ENCODE results near the gene PTPRM. TPM values are rescaled to one million over a fixed set of nuclear protein-coding genes. Genes with fewer than 3 reads are reported as not detected.

The PTPRM gene
- polyA plus RNA-seq, 1 experiment: 81.1 TPM

GRCh38 chr18:8130096-8130495, 563.0 kb downstream of the PTPRM start:
- Histone ChIP-seq H3K9me3 (ENCODE audit: control insufficient read depth, insufficient read depth, low read length) (no peaks in the 10 kb centered on the region), H3K27me3 (ENCODE audit: control insufficient read depth, insufficient read depth, low read length) (no peaks in the 10 kb centered on the region), H3K4me3 (ENCODE audit: low read depth, low read length) (no peak overlapping the region), H3K27ac (ENCODE audit: low read depth, low read length) (no peak overlapping the region)
- ChIA-PET CTCF (no interaction called here), POLR2A (no interaction called here)
- no peak for DNase-seq (ENCODE audit: low read depth, low spot score)
- TF ChIP-seq, protein P1, sequence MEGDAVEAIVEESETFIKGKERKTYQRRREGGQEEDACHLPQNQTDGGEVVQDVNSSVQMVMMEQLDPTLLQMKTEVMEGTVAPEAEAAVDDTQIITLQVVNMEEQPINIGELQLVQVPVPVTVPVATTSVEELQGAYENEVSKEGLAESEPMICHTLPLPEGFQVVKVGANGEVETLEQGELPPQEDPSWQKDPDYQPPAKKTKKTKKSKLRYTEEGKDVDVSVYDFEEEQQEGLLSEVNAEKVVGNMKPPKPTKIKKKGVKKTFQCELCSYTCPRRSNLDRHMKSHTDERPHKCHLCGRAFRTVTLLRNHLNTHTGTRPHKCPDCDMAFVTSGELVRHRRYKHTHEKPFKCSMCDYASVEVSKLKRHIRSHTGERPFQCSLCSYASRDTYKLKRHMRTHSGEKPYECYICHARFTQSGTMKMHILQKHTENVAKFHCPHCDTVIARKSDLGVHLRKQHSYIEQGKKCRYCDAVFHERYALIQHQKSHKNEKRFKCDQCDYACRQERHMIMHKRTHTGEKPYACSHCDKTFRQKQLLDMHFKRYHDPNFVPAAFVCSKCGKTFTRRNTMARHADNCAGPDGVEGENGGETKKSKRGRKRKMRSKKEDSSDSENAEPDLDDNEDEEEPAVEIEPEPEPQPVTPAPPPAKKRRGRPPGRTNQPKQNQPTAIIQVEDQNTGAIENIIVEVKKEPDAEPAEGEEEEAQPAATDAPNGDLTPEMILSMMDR (IDR thresholded peaks at IDR 0.05; ENCODE audit: low read depth, low read length): no peak

- TF ChIP-seq, protein P1 (IDR thresholded peaks at IDR 0.05; ENCODE audit: low read depth, low read length): no peak
- DNase-seq (ENCODE audit: low read depth, low spot score): no peak
- ChIA-PET CTCF (no interaction called here), POLR2A (no interaction called here)
- Histone ChIP-seq H3K27me3 (ENCODE audit: control insufficient read depth, insufficient read depth, low read length) (no peaks in the 10 kb centered on the region), H3K27ac (ENCODE audit: low read depth, low read length) (no peak overlapping the region), H3K4me3 (ENCODE audit: low read depth, low read length) (no peak overlapping the region), H3K9me3 (ENCODE audit: control insufficient read depth, insufficient read depth, low read length) (no peaks in the 10 kb centered on the region)
These were observed 565.9 kb downstream of the PTPRM start for GRCh38 chr18:8133032-8133431.

- TF ChIP-seq, protein P1 (IDR thresholded peaks at IDR 0.05; ENCODE audit: low read depth, low read length): no peak
- ChIA-PET POLR2A (no interaction called here), CTCF (no interaction called here)
- H3K27ac ChIP-seq (ENCODE audit: low read depth, low read length): no peak overlapping the region
- no peaks in the 10 kb centered on the region for H3K9me3 ChIP-seq (ENCODE audit: control insufficient read depth, insufficient read depth, low read length)
- no peaks in the 10 kb centered on the region for H3K27me3 ChIP-seq (ENCODE audit: control insufficient read depth, insufficient read depth, low read length)
- no peak overlapping the region for H3K4me3 ChIP-seq (ENCODE audit: low read depth, low read length)
- no peak for DNase-seq (ENCODE audit: low read depth, low spot score)
These were observed 566.8 kb downstream of the PTPRM start for GRCh38 chr18:8133888-8134287.

DNA sequence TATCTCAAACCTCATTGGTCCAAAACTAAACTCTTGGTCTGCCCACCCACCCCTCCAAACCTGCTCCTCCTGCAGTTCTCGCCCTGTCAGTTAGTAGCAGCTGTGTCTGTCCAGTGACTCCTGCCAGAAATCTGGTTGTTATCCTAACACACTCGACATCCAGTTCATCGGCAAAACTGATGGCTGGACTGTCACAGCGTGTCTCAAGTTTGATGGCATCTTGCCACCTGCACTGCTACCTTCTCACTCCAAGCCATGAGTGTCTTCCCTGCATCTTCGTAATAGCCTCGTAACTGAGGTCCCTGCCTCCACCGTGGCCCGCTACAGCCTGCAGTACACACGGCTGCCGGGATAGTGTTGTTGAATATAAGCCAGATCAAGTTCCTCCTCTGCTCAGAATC, 572.0 kb downstream of the PTPRM start:
- Histone ChIP-seq H3K27me3 (ENCODE audit: control insufficient read depth, insufficient read depth, low read length) (no peaks in the 10 kb centered on the region), H3K9me3 (ENCODE audit: control insufficient read depth, insufficient read depth, low read length) (no peaks in the 10 kb centered on the region), H3K4me3 (ENCODE audit: low read depth, low read length) (no peak overlapping the region), H3K27ac (ENCODE audit: low read depth, low read length) (no peak overlapping the region)
- DNase-seq (ENCODE audit: low read depth, low spot score): no peak
- POLR2A ChIA-PET: no interaction called here
- CTCF ChIA-PET: interaction anchor here (0.6 kb wide), 1 partner anchor 17 kb away, joined by 3 read pairs; no protein-coding TSS in a partner anchor
- TF ChIP-seq, protein P1 (IDR thresholded peaks at IDR 0.05; ENCODE audit: low read depth, low read length): no peak

GRCh38 chr18:8139891-8140406, 572.8 kb downstream of the PTPRM start:
- Histone ChIP-seq H3K4me3 (ENCODE audit: low read depth, low read length) (no peak overlapping the region), H3K27me3 (ENCODE audit: control insufficient read depth, insufficient read depth, low read length) (no peaks in the 10 kb centered on the region), H3K27ac (ENCODE audit: low read depth, low read length) (no peak overlapping the region), H3K9me3 (ENCODE audit: control insufficient read depth, insufficient read depth, low read length) (no peaks in the 10 kb centered on the region)
- ChIA-PET CTCF (interaction anchor here (0.6 kb wide), 1 partner anchor 17 kb away, joined by 3 read pairs; no protein-coding TSS in a partner anchor), POLR2A (no interaction called here)
- DNase-seq (ENCODE audit: low read depth, low spot score): no peak
- TF ChIP-seq, protein P1 (IDR thresholded peaks at IDR 0.05; ENCODE audit: low read depth, low read length): no peak
